Measurements from ENCODE around the gene B3GALT5.
A peak's percentile ranks its signal among the peaks of the same experiment; 100 is the strongest.

B3GALT5 gene

DNA sequence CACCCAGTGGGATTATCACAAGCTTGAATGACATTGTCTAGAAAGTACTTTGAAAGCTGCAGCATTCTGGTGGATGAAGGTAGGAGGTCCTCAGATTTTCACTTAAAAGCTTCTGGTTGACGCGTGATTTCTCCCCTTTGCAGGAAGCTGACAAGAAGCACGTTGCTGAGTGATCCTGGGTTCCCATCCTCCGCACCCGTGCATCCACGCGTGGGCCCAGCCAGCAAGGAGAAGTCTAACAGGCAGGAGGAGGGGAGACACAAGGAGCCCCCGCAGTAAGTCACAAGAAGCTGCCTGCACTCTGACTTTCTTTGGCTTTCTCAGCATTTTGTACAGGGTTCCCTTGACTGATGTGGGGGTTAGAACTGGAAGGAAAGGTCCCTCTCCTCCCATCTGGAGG, 7.8 kb upstream of the B3GALT5 start:
- DNase-seq (ENCODE audit: low spot score), result no peak

DNA sequence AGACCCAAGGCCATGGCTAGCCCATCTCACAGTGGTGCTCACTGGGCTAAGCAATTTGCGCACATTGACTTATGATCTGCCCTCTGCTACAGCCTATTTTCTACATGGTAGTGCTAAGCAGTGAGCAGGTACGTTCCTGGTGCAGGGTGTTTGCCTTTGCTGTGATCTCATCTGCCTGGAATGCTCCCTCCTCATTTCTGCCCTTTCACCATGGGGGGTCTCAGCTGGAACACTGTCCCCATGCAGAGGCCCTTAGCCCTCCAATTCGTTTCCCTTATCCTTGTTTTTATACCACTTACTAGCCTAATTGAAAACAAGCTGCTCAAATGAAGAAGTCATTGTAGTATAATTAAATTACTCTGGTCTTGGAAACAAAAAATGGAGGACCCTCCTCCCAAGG, 2.0 kb upstream of the B3GALT5 start:
- DNase-seq (ENCODE audit: low spot score), result no peak

DNA sequence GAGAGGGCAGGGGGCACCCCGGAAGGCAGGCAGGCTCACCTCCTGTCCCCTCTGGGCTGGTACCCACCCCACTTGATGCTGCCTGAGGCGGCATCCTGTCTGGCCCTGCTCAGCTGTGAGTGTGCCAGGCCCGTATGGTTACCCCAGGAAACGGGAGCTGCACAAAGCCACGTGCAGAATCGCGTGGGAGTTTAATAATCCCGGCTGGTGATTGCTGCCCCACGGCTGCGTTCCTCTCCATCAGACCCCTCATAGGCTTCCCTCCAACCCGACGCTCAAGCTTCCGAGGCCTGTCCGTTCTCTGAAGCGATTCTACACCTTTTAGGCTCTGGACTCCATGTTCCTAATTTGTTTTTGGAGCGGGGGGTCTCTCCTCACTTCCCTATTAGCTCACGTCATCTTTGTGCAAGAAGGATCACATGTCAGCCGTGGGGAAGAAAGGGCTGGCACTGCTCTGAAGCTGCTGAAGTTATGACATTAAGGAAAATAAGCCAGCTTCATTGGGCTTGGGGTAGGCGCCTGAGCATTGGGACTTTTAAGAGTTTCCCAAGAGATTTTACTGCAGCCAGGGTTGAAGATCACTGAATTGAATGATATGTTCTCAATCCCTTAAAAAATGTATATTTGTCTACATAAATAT, 1.1 kb upstream of the B3GALT5 start:
- no peak for DNase-seq (ENCODE audit: low spot score)

DNA sequence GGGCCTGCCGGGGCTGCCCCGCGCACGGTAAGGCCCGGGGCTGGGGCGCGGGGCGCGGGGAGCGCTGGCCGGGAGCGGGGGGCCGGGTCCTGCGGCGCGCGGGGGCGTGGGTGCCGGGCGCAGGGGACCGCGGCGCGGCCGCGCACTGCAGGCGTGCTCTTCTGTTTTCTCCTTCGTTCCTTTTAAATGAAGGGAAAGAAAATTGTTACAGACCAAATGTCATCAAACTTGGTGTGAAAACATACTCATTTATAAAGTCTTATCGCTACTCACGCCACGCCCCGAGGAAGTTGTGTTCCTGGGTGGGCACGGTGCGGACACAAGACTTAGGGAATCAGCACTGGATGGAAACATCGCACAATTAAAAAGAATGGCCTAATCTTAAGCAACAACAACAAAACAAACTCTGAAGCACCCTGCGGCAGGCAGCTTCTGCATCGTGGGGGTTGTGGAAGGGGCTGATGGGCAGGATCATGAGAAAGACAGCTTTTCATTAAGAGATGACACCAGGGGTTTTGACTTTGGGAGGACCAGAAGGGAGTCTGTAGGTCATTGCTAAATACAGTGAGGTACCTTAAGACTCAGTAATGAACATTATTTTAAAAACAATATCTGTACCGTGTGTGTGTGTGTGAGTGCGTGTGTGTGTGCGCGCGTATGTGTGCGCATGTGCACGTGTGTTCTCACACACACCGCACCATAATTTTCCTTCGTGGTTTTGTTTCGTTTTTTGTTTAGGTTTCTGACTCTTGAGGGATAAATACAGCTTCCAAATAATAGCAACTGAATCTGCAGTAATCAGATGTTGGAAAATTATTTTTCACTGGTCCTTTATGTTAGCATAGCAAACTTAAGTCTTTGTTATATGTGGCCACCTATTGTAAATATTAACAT, 548 bp downstream of the B3GALT5 start:
- DNase-seq (ENCODE audit: low spot score), result no peak

DNA sequence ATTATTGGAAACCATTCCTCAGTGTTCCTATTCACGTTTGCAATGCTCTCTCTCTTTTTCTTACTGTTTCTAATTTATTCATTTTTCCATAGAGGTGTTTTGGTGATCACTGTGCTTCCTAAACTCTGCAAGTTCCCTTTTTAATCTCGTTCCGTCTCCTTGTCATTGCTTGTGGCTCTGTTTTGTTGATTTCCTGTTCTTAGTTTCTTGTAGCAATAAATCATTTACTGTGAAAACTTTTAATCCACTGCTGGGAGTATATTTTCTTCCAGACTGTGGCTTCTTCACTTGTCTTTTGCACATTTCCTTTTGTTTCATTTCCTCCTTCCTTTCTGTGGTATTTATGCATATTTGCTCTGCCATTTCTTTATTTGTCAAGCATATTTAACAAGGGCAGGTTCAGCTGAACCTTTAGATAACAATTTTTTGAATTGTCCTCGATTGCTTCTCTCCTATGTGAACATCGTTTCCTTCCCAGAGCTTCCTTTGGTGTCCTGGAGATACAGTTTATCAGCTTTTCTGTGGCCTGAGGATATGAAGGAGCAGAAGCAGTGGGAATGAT, 3.6 kb downstream of the B3GALT5 start:
- no peak for DNase-seq (ENCODE audit: low spot score)

DNA sequence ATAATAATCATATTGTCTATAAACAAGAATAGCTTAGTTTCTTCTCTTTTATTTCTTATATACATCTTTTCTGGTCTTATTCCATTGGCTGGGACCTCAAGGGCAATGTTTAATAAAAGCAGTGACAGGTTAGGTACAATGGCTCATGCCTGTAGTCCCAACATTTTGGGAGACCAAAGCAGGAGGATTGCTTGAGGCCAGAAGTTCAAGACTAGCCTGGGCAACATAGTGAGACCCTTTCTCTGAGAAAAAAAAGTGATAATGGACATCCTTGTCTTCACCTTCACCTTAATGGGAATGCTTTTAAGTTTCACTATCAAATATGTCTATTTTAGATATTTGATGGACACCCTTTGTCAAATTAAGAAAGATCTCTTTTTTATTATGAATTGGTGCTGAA, 8.1 kb downstream of the B3GALT5 start:
- DNase-seq (ENCODE audit: low spot score), result no peak

DNA sequence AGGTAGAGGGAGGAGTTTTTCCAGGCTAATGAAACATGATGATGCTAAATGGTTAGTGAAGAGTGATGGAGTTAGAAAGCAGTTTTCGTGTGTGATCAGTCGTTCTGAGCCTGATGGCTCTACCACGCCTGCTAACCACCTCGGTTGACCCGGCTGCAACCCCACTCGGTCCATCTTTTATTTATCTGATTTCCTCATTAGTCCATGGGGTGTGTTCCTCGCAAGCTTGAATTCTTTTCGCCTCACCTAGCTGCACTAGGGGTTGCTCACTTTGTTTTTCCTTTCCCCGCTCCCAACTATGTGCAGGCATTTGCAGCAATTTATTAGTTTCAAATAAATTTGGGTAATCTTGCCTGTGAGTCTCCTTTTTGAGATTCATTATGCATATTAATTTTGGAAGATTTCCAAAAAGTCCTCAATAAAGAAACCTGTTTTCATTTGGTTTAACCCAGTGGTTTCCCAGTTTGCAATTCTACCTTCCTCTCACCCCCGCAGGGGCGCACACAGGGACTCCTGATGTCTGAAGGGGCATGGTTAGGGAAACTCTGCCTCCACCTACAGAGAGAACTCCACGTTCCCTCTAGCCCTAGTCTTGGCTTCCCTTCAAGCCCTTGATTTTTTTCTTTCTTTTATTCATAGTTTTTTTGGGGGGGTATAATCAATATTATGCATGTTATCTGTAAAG, 12.6 kb downstream of the B3GALT5 start:
- no peak for DNase-seq (ENCODE audit: low spot score)

DNA sequence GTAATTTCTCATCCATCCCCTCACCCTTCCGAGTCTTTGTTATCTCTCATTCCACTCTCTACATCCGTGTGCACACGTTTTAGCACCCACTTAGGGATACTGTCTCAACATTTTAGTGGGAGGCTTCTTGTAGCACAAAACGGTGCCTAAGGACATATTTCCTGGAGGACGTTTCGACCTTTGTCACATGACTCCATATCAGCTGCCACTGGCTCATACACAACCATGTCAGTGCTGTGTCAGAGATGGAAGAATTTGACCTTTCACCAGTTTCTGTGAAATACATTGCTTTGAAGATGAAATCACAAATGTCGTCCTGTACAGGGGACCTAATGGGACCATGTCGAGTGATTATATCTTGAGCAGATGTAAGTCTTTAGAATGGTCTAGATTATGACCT, 15.6 kb downstream of the B3GALT5 start:
- no peak for DNase-seq (ENCODE audit: low spot score)

DNA sequence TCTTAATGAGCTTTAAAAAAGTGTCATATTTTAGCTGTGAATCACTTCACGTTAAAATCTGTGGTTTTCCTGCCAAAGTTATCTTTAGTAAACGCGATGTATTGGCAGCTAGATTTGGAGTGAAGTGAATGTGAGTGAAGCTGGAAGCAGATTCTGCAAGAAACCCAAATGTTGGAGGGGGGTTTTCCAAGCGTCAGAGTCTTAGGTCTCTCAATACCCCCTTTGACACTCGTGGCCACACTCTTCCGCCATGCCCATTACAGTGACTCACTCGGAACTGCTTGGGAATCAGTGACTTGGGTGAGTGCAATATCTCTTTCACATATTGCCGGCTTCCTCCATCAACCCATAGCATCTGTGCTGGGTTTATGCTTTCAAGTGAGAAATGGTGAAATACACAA, 17.5 kb downstream of the B3GALT5 start:
- no peak for DNase-seq (ENCODE audit: low spot score)

DNA sequence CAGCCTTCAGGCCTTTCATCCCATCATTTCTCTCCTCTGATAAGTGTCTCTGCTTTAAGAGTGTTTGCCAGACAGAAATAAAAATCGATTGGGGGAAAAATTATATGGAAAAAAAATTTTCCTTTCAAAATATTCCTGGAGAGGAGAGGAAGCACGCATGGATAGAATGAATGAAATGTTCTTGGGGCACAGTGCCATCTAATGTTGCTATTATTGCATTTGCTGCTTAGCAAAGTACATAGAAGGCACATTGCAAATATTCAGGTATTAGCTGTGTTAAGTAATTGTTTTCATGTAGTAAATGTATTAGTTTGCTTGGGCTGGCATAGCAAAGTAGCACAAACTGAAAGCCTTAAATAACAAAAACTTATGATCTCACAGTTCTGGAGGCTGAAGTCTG, 18.1 kb downstream of the B3GALT5 start:
- no peak for DNase-seq (ENCODE audit: low spot score)

DNA sequence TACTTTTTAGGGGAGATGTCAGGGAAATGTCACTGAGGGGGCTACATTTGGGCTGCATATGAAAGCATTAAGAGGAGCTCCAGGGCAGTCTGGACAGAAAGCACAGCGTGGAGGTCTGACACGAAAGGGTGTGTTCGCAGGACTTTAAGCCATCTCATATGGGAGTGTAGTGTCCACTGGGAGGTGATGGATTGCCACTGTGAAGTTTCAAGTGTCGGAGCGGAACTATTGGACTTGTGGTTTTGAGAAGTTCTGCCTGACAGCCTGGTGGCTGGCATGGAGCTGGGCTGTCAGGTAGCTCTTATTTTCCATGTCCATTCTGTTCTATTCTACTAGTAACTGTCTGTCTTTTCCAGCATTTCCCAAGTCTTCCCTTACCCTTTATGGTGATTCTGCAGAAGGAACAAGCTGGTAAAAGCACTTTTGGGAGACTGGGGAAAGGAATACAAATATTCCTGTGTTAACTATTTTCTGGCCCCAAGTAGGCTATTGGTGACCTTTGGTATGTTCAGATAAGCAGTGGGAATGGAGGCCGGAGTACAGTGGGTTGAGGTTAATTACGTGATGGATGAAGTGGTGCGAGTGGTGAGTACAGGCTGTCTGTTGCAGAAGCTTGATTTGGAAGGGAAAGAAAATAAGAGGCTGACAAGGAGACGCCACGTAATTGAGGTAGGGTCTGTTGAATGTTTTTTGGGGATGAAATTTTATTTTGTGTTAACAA, 19.3 kb downstream of the B3GALT5 start:
- DNase-seq (ENCODE audit: low spot score), result no peak

DNA sequence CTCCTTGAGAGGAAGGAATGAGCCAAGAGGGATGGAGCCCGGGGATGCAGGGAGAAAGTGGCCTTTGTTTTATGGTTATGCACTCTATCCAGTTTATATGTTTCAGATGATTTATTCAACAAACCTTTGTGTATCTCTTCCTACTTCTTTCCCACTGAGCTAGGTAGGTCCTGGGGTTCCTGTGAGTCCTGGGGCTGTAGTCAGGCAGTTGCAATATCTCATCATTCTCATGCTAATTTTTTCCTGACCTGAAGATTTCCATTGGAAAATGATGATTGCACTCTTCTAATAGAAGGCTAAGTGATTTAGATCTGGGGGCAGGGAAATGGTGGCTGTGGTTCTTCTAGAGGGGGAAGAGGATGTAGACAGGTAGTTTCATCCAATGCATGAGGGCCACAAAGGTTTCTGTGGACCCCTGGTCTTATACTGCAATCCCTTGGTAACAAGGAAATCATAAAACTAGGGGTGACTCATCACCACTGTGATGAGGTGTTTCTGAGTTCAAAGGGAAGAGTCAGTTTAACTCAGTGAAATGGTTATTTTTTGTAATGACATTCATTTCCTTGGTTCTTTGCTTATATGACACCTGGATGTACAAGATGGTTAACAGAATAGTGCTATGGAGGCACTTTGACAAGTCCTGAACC, 20.2 kb downstream of the B3GALT5 start:
- no peak for DNase-seq (ENCODE audit: low spot score)

DNA sequence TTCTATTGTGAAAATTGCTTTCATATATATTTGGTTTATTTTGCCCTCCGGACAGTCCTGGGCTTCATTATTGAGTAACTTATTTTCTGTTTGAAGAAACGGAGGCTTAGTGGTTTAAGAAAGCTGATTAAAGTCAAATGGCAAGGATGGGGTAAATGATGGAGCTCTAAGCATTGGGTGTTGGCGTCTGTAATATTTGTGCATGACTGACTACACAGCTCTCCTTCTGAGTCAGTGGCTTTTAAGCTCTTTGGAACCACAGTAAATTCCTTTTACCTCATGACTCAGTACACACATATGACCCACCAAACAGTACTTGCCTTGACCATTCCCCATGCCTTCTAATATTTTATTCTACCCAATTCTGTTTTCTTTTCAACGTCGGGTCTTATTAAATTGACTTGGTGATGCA, 21.0 kb downstream of the B3GALT5 start:
- peak; percentile 86 for DNase-seq (ENCODE audit: low spot score)

DNA sequence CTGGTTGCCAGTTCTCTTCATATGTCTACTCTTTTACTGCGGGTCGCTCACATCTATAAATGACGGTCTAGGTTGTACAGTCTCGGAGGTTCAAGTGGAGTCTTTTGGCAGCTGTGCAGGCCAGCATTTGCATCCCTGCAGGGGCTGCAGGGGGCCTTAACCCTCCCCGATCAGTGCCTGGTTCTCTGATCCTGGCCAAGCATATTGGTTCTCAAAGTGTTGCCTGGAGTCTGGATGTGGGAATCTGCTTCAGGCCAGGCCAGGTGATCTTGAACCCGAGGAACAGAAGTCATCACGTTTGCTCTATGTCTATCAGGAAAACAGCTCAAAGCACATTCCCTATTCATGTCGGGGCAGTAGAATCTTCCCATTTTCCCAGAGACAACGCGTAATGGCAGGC, 21.8 kb downstream of the B3GALT5 start:
- no peak for DNase-seq (ENCODE audit: low spot score)

DNA sequence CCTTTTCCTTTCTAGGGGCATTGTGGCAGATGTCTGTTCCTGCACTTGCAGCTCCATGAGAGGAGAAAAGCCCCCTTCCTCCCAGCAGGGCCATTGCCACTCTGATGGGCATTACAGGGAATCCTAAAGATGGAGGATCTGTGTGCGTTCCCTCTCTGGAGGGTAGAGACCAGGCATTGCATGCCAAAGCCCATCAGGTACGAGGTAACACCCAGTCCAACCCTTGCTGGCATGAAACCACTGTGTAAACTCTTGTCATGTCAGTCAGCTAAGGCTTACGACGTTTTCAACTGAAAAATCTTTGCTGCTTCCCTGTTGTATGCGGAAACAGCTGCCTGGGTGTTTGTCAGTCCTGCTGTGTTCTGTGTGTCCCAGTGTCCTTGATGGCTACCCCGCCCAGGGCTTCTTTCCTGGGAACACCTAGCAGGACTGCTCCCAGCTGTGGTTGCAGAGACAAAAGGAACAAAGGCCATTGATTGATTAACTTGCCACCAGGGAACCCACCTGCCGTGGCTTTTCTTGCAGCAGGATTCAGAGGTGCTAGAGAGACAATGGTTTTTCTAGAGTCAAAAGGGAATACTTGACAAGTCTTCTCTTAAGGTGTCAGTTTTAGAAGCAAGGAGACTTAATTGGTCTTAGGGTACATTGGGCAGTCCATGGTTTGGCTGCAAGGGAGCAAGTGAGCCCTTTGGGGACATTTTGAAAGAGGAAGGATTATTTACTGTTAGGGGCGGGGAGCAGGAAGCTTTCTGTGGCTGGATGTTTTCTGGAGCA, 24.6 kb downstream of the B3GALT5 start:
- no peak for DNase-seq (ENCODE audit: low spot score)

DNA sequence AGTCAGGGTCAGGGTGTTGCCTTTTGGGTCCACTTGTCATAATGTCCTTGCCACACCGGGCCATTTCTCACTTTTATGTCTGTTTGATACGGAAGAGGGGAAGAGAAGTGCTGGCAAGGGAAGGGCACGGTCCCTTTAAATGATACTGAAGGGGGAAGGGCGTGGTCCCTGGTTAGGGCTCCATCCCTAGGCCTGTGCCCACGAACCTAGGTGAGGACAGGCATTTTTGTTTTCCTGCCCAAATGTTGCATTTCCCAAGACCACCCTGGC, 25.2 kb downstream of the B3GALT5 start:
- DNase-seq (ENCODE audit: low spot score), result no peak

DNA sequence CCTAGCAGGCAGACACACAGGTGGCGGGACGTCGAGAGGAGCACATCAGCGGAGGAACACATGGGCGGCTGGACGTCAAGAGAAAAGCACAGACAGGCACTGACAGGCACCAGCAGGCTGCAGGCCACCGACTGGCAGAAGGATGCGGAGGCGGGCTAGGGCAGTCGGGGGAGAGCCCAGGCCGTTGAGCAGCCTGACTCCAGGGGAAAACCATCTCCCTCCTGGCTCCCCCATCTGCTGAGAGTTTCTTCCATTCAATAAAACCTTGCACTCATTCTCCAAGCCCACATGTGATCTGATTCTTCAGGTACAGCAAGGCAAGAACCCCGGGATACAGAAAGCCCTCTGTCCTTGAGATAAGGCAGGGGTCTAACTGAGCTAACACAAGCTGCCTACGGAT, 25.5 kb downstream of the B3GALT5 start:
- DNase-seq (ENCODE audit: low spot score), result no peak

DNA sequence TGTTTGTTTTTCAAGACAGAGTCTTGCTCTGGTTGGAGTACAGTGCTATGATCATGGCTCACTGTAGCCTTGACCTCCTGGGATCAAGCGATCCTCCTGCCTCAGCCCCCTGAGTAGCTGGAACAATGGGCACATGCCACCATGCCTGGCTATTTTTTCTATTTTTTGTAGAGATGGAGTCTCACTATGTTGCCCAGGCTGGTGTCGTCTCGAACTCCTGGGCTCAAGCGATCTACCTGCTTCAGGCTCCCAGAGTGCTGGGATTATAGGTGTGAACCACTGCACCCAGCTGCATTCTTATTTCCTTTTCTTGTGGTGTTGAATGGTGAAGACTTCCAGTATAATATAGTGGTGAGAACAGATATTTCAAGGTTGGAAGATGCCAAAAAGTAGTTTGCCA, 28.0 kb downstream of the B3GALT5 start:
- DNase-seq (ENCODE audit: low spot score), result no peak

DNA sequence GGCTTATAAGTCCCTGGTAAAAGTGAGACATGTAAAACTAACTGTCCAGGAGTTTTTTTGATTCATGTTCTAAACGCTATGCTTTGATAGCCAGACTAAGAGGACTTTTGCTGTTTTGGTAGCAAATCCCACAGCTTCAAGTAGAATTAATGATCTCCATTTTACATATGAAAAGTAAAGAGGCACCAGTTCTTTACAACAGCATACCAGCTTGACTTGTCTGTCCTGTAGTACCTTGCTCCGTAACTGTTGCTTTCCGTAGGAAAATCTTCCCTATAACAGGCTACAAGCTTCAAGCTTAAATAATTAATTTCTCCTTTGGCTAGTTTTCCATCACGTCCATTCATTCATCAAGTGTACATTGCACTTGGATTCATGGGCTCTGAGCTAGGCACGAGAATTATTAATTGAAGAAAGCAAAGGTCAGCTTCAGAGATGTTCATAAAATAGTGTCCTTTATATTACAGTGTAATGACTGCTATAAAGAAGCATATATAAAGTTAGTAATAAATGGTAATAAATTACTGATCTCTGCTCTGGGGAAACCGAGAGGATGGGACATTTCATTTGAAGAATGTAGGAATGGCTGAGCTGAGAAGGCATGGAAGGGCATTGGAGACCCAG, 29.2 kb downstream of the B3GALT5 start:
- DNase-seq (ENCODE audit: low spot score), result no peak

DNA sequence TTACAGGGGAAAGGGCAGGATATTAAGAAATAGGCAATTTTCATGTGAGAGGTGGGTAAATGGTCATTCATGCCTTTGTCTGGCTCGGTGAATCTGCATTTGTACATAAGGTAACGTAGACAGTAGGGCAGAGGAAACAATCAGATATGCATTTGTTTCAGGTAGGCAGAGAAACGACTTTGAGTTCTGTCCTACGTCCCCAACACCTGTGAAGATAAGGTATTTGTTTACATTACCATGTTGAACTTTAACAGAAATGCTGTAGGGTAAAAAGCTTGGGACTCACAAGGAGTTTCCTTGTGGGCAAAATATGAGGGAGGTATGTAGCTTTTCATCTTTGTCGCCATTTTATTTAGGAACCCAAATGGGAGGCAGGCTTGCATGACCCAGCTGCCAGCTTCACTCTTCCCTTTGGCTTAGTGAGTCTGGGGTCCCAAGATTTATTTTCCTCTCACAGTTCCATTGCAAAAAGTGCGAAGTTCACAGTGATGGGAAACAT, 31.4 kb downstream of the B3GALT5 start:
- DNase-seq (ENCODE audit: low spot score), result no peak

Measured in AG08396 (cell line).